Endodermal cell (in vitro differentiated cells): ENCODE measurements around the gene CPEB2. TPM values are rescaled to one million over a fixed set of nuclear protein-coding genes. Genes with fewer than 3 reads are reported as not detected.

Experiments
- DNase-seq: peaks from one replicate; pipeline ENCODE4 v3.0.0-alpha.2; 2017
- H3K27ac ChIP-seq: 2 replicates; pipeline ENCODE4 v1.5.1; 2013; ENCODE audit warnings: mild to moderate bottlenecking, low read depth, low read length, moderate library complexity
- H3K27me3 ChIP-seq: 2 replicates; pipeline ENCODE4 v1.6.1; 2013; ENCODE audit warnings: mild to moderate bottlenecking, low read length, moderate library complexity; ENCODE audit not compliant: insufficient read depth, control insufficient read depth, poor library complexity, severe bottlenecking
- H3K36me3 ChIP-seq: 2 replicates; pipeline ENCODE4 v1.7.0; 2013; ENCODE audit warnings: mild to moderate bottlenecking, low read length, moderate library complexity; ENCODE audit not compliant: control insufficient read depth, insufficient read depth
- H3K4me1 ChIP-seq: one replicate; pipeline ENCODE4 v1.7.0; 2013; ENCODE audit warnings: low read length; ENCODE audit not compliant: control insufficient read depth, insufficient read depth
- H3K4me3 ChIP-seq: 2 replicates; pipeline ENCODE4 v1.5.1; 2013; ENCODE audit warnings: mild to moderate bottlenecking, low read length, moderate library complexity
- H3K9ac ChIP-seq: 2 replicates; pipeline ENCODE4 v1.6.1; 2013; ENCODE audit warnings: mild to moderate bottlenecking, low read length, moderate library complexity; ENCODE audit not compliant: poor library complexity, severe bottlenecking; ENCODE audit errors: extremely low read depth
- H3K9me3 ChIP-seq: 2 replicates; pipeline ENCODE4 v1.6.1; 2013; ENCODE audit warnings: mild to moderate bottlenecking, low read length, moderate library complexity; ENCODE audit not compliant: control insufficient read depth
- H3K27ac Mint-ChIP-seq: 2 replicates; pipeline ENCODE4 v1.8.0; 2020; ENCODE audit warnings: mixed read lengths
- H3K27me3 Mint-ChIP-seq: 2 replicates; pipeline ENCODE4 v1.8.0; 2021; ENCODE audit warnings: mild to moderate bottlenecking, mixed read lengths; ENCODE audit not compliant: insufficient read depth
- H3K36me3 Mint-ChIP-seq: 2 replicates; pipeline ENCODE4 v1.8.0; 2020; ENCODE audit warnings: low read depth, mixed read lengths
- H3K4me1 Mint-ChIP-seq: 2 replicates; pipeline ENCODE4 v1.8.0; 2020; ENCODE audit warnings: mixed read lengths
- H3K4me3 Mint-ChIP-seq: 2 replicates; pipeline ENCODE4 v1.8.0; 2020; ENCODE audit warnings: mild to moderate bottlenecking, moderate library complexity, mixed read lengths
- H3K9me3 Mint-ChIP-seq: 2 replicates; pipeline ENCODE4 v1.8.0; 2020; ENCODE audit warnings: mild to moderate bottlenecking, mixed read lengths
- CTCF ChIP-seq: fragments of 200-600 bp; sonication (generic); conservative IDR thresholded peaks from 2 replicates; pipeline ENCODE4 v1.5.0; 2021; ENCODE audit warnings: antibody characterized with exemption, mild to moderate bottlenecking
- WGBS, 2 experiments: methylation state at CpG; one replicate each; pipeline versions ENCODE4 v1.1.5 to v1.1.7; 2013; ENCODE audit warnings: missing lambda C conversion rate in 2 of 2, mixed read lengths in 1 of 2; ENCODE audit not compliant: insufficient coverage in 1 of 2, insufficient read length in 1 of 2; 5-methylcytosine and 5-hydroxymethylcytosine counted together
- long read RNA-seq, 4 experiments: library from polyadenylated mRNA in 2 of 4; library from RNA in 1 of 4; library from capped mRNA in 1 of 4; stranded (forward) in 3 of 4; unstranded in 1 of 4; transcript quantifications; one replicate each; pipeline ENCODE4 v2.0.0, GENCODE V29; 2020 to 2021; ENCODE audit warnings: inconsistent platforms in 1 of 4
- polyA plus RNA-seq, 2 experiments: library from polyadenylated mRNA; stranded (reverse); fragments of 50-300 nt; gene quantifications; one replicate each; pipeline ENCODE4 v1.2.3, GENCODE V29; 2013
- total RNA-seq, 2 donors: library from RNA; stranded (reverse); fragmentation: NEBNext Ultra II Directional in 1 of 2; extraction: Animal tissue kit (Norgen Biotek cat#: 25700) in 1 of 2; gene quantifications; 2 replicates in 1 of 2; 3 replicates in 1 of 2; pipeline ENCODE4 v1.2.1, GENCODE V29; 2021

CPEB2 gene
- 1 to 10 TPM; 4.8 to 8.6 TPM for total RNA-seq
- polyA plus RNA-seq (2013, experiment 1 of 2) = 4.3 TPM
- polyA plus RNA-seq (2013, experiment 2 of 2) = 3.4 TPM
- long read RNA-seq, experiment 1 = 0 reads
- long read RNA-seq, experiment 2, full-length matches to known transcripts = 1 of 3 reads
- long read RNA-seq, experiment 2, partial matches to known transcripts = 1 of 3 reads
- long read RNA-seq, experiment 2, other reads (novel, unspliced or antisense) = 1 of 3 reads
- long read RNA-seq, experiment 3, partial matches to known transcripts = 0 of 1 reads
- long read RNA-seq, experiment 3, other reads (novel, unspliced or antisense) = 1 of 1 reads
- long read RNA-seq, experiment 4 = 0 reads

GRCh38 chr4:15001869-15002658, at the start of gene CPEB2:
CPEB2 (plus strand) TSS chr4:15002481; CDS start chr4:15002674, 193 bp downstream.
- Histone ChIP-seq H3K4me3 (peak within 1 kb of the TSS; percentile 95), H3K9me3 (peaks cover 2% of the 10 kb centered on the region), H3K27ac (peak within 1 kb of the TSS; percentile 88), H3K27me3 (peaks cover 16% of the 10 kb centered on the region), H3K9ac (peak within 1 kb of the TSS; percentile 52), H3K36me3 (peaks cover under 1% of the 10 kb centered on the region), H3K4me1 (no peaks in the 10 kb centered on the region)
- no peaks in the 10 kb centered on the region for H3K36me3 Mint-ChIP-seq
- H3K9me3 Mint-ChIP-seq = no peaks in the 10 kb centered on the region
- peaks cover 12% of the 10 kb centered on the region for H3K4me1 Mint-ChIP-seq
- peaks cover 8% of the 10 kb centered on the region for H3K27me3 Mint-ChIP-seq
- peak within 1 kb of the TSS; percentile 80 for H3K27ac Mint-ChIP-seq
- peak within 1 kb of the TSS; percentile 75 for H3K4me3 Mint-ChIP-seq
- no peak for TF ChIP-seq CTCF
- DNase-seq = peak; percentile 96
- 0% methylated on average over 5 to 104 of the region's 104 CpGs for WGBS, 2 experiments

- DNase-seq = no peak
- no peak overlapping the region for H3K4me3 Mint-ChIP-seq
- Histone ChIP-seq H3K27ac (no peak overlapping the region), H3K36me3 (no peaks in the 10 kb centered on the region), H3K4me3 (no peak overlapping the region), H3K27me3 (no peaks in the 10 kb centered on the region), H3K9me3 (no peaks in the 10 kb centered on the region), H3K9ac (no peak overlapping the region), H3K4me1 (no peaks in the 10 kb centered on the region)
- no peak for TF ChIP-seq CTCF
- H3K27ac Mint-ChIP-seq = no peak overlapping the region
- H3K9me3 Mint-ChIP-seq = no peaks in the 10 kb centered on the region
- no peaks in the 10 kb centered on the region for H3K27me3 Mint-ChIP-seq
- 73% methylated on average over 3 of the region's 3 CpGs; no CpG with 5 or more reads in 1 of the 2 experiments for WGBS, 2 experiments
- no peaks in the 10 kb centered on the region for H3K4me1 Mint-ChIP-seq
- H3K36me3 Mint-ChIP-seq = no peaks in the 10 kb centered on the region
Observed at GRCh38 chr4:14958436-14958835, 43.8 kb upstream of the CPEB2 start.

- no peaks in the 10 kb centered on the region for H3K27me3 ChIP-seq
- TF ChIP-seq CTCF = no peak
- H3K4me1 ChIP-seq = no peaks in the 10 kb centered on the region
- H3K4me3 ChIP-seq = no peak overlapping the region
- Mint-ChIP-seq H3K36me3 (no peaks in the 10 kb centered on the region), H3K4me3 (no peak overlapping the region), H3K27ac (no peak overlapping the region), H3K27me3 (no peaks in the 10 kb centered on the region), H3K9me3 (no peaks in the 10 kb centered on the region), H3K4me1 (no peaks in the 10 kb centered on the region)
- H3K9me3 ChIP-seq = no peaks in the 10 kb centered on the region
- H3K27ac ChIP-seq = no peak overlapping the region
- no peak for DNase-seq
- no peak overlapping the region for H3K9ac ChIP-seq
- H3K36me3 ChIP-seq = no peaks in the 10 kb centered on the region
Observed at GRCh38 chr4:14961292-14961691, 41.0 kb upstream of the CPEB2 start.
